Measurements from ENCODE around the gene TRPM3.

Gene TRPM3

GRCh38 chr9:70688704-70689103 lies 432.7 kb downstream of the TRPM3 start:
- H3K9ac ChIP-seq: no peak overlapping the region
- H3K27ac ChIP-seq: no peak overlapping the region
- TF ChIP-seq, protein P1, sequence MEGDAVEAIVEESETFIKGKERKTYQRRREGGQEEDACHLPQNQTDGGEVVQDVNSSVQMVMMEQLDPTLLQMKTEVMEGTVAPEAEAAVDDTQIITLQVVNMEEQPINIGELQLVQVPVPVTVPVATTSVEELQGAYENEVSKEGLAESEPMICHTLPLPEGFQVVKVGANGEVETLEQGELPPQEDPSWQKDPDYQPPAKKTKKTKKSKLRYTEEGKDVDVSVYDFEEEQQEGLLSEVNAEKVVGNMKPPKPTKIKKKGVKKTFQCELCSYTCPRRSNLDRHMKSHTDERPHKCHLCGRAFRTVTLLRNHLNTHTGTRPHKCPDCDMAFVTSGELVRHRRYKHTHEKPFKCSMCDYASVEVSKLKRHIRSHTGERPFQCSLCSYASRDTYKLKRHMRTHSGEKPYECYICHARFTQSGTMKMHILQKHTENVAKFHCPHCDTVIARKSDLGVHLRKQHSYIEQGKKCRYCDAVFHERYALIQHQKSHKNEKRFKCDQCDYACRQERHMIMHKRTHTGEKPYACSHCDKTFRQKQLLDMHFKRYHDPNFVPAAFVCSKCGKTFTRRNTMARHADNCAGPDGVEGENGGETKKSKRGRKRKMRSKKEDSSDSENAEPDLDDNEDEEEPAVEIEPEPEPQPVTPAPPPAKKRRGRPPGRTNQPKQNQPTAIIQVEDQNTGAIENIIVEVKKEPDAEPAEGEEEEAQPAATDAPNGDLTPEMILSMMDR (IDR thresholded peaks at IDR 0.05): no peak
- H3K9me3 ChIP-seq (ENCODE audit: control insufficient read depth, low read length): no peaks in the 10 kb centered on the region
- H3K4me2 ChIP-seq (ENCODE audit: low read length): no peak overlapping the region
- H3K4me3 ChIP-seq (ENCODE audit: low read depth, low read length): no peak overlapping the region
- H2AFZ ChIP-seq: no peak overlapping the region
- no peaks in the 10 kb centered on the region for H3K36me3 ChIP-seq (ENCODE audit: control insufficient read depth, insufficient read depth, low read length)
- no peaks in the 10 kb centered on the region for H3K4me1 ChIP-seq
- no peaks in the 10 kb centered on the region for H3K79me2 ChIP-seq
- no peaks in the 10 kb centered on the region for H3K27me3 ChIP-seq (ENCODE audit: control insufficient read depth, insufficient read depth, low read length)

GRCh38 chr9:70683841-70684240 lies 437.6 kb downstream of the TRPM3 start:
- Histone ChIP-seq H3K4me1 (peaks cover 3% of the 10 kb centered on the region), H3K9ac (no peak overlapping the region), H2AFZ (no peak overlapping the region), H3K79me2 (no peaks in the 10 kb centered on the region), H3K27ac (no peak overlapping the region), H3K4me3 (ENCODE audit: low read depth, low read length) (no peak overlapping the region), H3K4me2 (ENCODE audit: low read length) (no peak overlapping the region), H3K9me3 (ENCODE audit: control insufficient read depth, low read length) (no peaks in the 10 kb centered on the region), H3K36me3 (ENCODE audit: control insufficient read depth, insufficient read depth, low read length) (no peaks in the 10 kb centered on the region), H3K27me3 (ENCODE audit: control insufficient read depth, insufficient read depth, low read length) (no peaks in the 10 kb centered on the region)
- TF ChIP-seq, protein P1 (IDR thresholded peaks at IDR 0.05): no peak

DNA sequence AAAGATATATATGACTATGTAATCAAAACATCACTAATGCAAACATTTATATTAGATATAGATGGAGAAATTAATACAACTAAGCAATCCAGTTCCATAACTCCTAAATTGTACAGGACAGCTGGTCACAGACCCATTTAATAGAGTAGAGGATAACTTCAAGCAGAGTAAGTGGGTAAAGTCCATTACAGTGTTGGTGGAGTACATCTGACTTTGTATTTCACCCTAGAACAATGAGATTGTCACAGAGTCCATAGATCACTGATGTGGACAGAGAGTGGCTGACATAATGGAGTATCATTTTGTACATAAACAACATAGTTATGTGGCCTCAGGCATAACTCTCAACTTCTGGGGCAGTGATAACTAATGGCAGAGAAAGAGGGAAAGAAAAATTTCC lies 439.1 kb downstream of the TRPM3 start:
- TF ChIP-seq, protein P1 (IDR thresholded peaks at IDR 0.05): no peak
- Histone ChIP-seq H3K4me3 (ENCODE audit: low read depth, low read length) (no peak overlapping the region), H3K27ac (no peak overlapping the region), H3K79me2 (no peaks in the 10 kb centered on the region), H3K4me2 (ENCODE audit: low read length) (no peak overlapping the region), H3K36me3 (ENCODE audit: control insufficient read depth, insufficient read depth, low read length) (no peaks in the 10 kb centered on the region), H3K9ac (no peak overlapping the region), H2AFZ (no peak overlapping the region), H3K27me3 (ENCODE audit: control insufficient read depth, insufficient read depth, low read length) (no peaks in the 10 kb centered on the region), H3K9me3 (ENCODE audit: control insufficient read depth, low read length) (no peaks in the 10 kb centered on the region), H3K4me1 (peaks cover 3% of the 10 kb centered on the region)

DNA sequence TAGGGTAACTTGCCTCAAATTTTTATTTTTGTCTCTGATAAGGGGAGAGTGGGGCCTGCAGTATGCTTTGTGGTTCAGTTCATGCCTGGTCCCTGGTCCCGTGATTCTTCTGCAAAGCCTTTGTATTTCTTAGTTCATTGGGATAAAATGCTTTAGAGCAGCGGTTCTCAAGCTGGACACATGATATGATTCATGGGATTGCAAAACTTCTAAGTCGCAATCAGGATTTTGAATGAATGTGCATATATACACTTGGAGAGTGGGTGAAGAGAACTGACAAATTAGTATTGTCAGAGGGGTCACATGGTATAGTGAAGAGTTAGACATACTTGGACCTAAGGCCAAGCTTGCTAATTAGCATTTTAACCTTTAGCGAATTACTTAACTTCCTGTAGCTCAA lies 441.6 kb downstream of the TRPM3 start:
- H3K79me2 ChIP-seq: no peaks in the 10 kb centered on the region
- no peak overlapping the region for H3K4me3 ChIP-seq (ENCODE audit: low read depth, low read length)

GRCh38 chr9:70678153-70678552 lies 443.3 kb downstream of the TRPM3 start:
- Histone ChIP-seq H3K4me2 (ENCODE audit: low read length) (no peak overlapping the region), H3K79me2 (no peaks in the 10 kb centered on the region), H3K4me3 (ENCODE audit: low read depth, low read length) (no peak overlapping the region), H3K9ac (no peak overlapping the region), H3K27me3 (ENCODE audit: control insufficient read depth, insufficient read depth, low read length) (no peaks in the 10 kb centered on the region), H3K36me3 (ENCODE audit: control insufficient read depth, insufficient read depth, low read length) (no peaks in the 10 kb centered on the region), H2AFZ (no peak overlapping the region), H3K4me1 (peaks cover 3% of the 10 kb centered on the region), H3K9me3 (ENCODE audit: control insufficient read depth, low read length) (no peaks in the 10 kb centered on the region), H3K27ac (no peak overlapping the region)
- TF ChIP-seq, protein P1 (IDR thresholded peaks at IDR 0.05): no peak

More for the DNA sequence above, 441.6 kb downstream of the TRPM3 start:
- TF ChIP-seq, protein P1 (IDR thresholded peaks at IDR 0.05): no peak
- H3K36me3 ChIP-seq (ENCODE audit: control insufficient read depth, insufficient read depth, low read length): no peaks in the 10 kb centered on the region
- H3K4me2 ChIP-seq (ENCODE audit: low read length): no peak overlapping the region
- H3K9ac ChIP-seq: no peak overlapping the region
- no peak overlapping the region for H3K27ac ChIP-seq
- H2AFZ ChIP-seq: no peak overlapping the region
- no peaks in the 10 kb centered on the region for H3K9me3 ChIP-seq (ENCODE audit: control insufficient read depth, low read length)
- peaks cover 3% of the 10 kb centered on the region for H3K4me1 ChIP-seq
- H3K27me3 ChIP-seq (ENCODE audit: control insufficient read depth, insufficient read depth, low read length): no peaks in the 10 kb centered on the region
